NCI-H510A (cell line): ENCODE data around the gene SH3TC1.

Experiments
- DNase-seq: peaks from one replicate; lab custom pipeline; 2025; lab: John Stamatoyannopoulos, UW

SH3TC1 gene

DNA sequence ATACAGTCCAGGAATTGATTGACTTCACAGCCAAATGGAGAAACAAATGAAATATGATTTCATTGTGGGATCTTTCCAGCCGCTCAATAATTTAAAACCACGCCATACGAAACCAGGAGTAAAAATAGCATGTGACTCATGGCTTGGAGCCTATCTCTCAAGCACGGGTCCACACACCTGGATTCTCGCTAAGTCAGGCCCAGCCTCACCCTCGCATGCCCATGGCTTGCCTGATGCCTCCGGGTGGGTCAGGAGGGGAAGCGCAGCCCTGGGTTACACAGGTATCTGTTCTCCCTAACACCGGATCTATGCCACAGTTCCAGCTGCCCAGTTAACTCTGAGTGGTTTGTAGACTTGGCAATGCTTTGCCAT, 34.9 kb upstream of the SH3TC1 start:
- DNase-seq = no peak

GRCh38 chr4:8164687-8165086, 34.4 kb upstream of the SH3TC1 start:
- DNase-seq = no peak

DNA sequence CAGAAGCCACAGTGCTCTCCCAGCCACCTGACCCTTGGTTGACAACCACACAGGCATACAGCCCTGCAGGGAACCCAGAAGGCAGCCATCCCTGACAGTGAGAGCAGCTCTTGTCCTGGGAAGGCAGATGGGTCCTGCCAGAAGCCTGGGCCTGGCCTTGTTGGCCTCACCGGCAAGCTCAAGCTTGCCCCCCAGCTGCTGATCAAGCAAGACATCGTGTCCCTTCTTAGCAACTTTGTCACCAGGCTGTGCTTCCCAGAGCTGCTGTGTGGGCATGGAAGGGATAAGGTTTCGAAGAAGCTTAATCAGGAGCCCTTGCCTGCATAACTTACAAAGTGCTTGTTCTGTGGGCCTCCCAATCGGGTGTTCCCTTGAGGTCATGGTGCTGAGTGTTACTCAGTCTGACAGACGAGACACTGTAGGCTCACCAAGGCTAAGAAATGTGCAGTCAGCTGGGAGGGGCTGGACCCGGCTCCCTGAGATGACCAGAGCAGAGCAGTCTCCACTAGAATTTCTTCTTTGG, 33.7 kb upstream of the SH3TC1 start:
- DNase-seq = no peak

GRCh38 chr4:8167291-8167690, 31.8 kb upstream of the SH3TC1 start:
- DNase-seq = no peak

- DNase-seq = no peak
Observed at GRCh38 chr4:8167815-8168214, 31.3 kb upstream of the SH3TC1 start.

DNA sequence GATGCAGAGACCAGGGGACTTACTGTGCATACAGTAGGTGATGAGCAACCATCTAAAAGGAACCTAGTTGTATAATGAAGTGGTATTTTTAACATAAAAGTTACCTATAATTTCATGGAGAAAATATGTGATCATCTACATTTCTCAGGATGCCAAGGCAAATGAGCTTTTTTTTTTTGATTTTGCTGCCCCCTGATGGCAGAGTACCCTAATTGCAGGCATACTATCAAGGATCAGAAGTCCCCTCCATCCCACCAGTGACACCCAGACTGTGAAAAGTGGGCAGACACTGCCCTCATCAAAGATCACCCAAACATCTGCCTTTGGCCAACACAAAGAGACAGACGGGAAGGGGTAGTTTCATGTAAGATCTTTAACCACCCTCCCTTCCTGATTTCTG, 30.9 kb upstream of the SH3TC1 start:
- no peak for DNase-seq

- DNase-seq = no peak
Observed at GRCh38 chr4:8168832-8169598, 30.1 kb upstream of the SH3TC1 start.

DNA sequence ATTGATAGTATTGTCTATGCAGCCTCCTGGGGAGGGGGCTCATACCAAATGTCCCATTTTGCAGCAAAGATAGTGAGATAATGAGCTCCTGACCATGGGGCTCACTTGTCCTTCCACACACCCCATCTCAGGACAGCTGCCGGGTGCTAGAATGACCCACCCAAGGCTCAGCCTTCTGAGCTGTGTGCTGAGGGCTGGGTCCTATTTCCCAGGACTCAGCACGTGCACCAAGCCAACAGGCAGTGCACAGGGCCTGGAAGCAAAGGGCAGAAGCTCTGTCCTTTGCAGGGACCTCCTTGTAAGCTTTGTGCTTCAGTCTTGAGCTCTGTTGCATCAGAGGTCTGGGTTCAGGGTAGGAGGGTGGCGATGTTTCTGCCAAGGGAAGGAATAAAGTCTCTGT, 29.3 kb upstream of the SH3TC1 start:
- DNase-seq = no peak

DNA sequence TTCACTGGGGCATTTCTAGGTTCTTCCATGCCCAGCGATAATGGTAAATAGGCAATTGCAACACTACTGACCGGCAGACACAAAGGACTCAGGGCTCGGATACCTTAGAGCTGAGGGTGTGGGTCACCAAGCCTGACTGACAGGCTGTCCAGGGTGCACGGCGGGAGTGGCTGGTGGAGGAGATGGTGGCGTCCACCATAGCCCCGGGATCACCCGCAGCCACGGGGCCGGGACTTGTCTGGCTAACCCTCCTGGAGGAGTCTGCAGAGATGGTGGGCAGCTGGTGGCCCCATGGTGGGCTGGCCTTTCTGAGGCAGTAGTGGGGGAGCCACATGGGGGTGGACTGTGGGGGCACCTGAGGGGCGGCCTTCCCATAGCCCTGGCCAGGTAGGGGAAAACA, 28.7 kb upstream of the SH3TC1 start:
- no peak for DNase-seq

DNA sequence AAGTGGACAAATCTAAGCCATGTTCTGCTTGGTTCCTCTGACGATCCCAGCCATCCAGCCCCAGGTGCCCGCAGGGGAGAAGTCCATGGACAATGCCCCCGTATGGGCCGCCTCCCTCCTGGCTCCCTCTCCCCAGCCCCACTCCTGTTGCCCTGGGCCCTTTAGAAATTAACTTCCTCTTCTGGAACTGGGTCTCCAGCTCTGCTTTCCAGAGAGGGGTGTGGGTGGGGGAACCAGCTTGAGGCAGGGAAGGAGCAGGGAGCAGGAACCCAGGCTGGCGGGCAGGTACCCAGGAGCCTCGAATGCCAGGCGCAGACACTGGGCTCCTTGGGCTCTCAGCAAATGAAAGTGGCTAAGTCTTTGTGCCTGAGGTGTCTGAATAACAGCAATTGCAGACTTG, 27.8 kb upstream of the SH3TC1 start:
- DNase-seq = no peak

DNA sequence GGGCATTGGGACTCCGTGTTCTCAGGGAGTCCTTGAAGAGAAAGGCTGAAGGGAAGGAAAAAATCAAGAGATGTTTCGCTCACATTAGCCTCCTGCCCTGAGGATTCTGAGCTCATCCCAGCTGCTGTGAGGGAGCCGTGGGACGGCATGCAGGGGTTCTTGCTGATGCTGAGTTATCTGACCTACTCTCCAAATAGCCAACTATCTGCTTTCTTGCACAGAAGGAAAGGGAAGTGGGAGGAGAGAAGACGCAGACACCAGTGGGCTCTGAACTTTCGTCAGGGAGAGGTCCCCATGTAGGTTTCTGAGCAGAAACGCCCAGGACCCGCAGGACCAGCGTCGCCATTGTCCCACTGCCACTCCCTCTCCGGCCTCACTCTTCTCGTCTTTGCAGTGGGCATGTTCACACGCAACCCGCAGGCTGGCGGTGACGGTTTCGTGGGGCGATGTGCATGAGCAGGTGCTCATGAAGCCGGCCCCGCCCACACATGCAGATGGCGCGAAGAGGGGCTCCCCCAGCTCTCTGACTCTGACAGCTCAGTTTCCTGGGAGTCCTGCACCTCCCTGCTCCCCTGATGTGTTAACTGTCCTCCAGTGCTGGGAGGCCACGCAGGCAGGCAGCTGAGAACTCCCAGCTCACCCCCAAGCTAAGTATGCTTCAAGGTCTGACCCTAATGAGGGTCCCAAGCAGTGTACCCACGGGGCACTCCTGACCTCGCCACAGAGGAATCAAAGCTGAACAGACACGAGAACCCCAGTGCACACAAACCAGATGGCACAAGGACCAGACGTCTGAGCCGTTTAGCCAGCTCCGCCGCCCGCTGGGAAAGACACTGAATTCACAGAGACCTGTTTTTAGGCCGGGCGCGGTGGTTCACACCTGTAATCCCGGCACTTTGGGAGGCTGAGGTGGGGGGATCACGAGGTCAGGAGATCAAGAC, 26.8 kb upstream of the SH3TC1 start:
- DNase-seq = no peak

- DNase-seq = no peak
Observed at GRCh38 chr4:8173492-8174242, 25.4 kb upstream of the SH3TC1 start.

DNA sequence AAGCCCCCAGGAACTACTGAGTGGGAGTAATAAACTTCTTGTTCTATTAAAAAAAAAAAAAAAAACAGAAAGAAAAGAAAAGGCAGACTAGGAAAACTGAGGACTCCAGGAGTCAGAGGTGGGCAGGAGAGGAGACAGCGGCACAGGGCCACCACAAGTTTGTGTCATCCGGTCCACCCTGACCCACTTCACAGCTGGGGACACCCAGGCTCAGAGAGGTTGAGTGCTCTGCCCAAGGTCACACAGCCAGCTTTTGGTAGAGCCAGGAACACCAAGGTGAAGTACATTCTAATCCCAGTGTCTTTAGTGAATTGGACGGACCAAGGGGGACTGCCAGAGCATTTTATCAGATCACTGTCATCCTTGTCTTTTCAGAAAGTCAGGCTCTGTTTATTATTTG, 24.1 kb upstream of the SH3TC1 start:
- no peak for DNase-seq

GRCh38 chr4:8175686-8176085, 23.4 kb upstream of the SH3TC1 start:
- DNase-seq = no peak

- no peak for DNase-seq
Observed at GRCh38 chr4:8176547-8177399, 22.3 kb upstream of the SH3TC1 start.

- no peak for DNase-seq
Observed at GRCh38 chr4:8177552-8177951, 21.5 kb upstream of the SH3TC1 start.

DNA sequence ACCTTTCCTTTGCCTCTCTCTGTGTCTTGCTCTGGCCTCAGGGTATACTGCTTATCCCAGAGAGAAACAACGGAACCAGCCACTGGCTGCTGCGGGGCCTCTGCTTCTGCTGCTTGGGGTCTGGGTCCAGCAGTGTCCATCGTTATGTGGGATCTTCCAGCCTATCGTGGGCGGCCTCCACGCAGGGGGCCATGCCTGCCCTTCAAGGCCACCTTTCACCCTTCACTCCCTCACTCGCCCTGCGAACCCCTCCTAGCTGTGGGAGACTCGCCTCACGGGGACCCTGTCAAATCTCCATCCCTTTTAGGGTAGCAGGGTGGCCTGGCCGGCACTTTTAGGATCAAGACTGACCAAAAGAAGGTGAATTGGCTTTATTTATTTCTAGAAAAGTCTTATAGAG, 21.1 kb upstream of the SH3TC1 start:
- DNase-seq = no peak

DNA sequence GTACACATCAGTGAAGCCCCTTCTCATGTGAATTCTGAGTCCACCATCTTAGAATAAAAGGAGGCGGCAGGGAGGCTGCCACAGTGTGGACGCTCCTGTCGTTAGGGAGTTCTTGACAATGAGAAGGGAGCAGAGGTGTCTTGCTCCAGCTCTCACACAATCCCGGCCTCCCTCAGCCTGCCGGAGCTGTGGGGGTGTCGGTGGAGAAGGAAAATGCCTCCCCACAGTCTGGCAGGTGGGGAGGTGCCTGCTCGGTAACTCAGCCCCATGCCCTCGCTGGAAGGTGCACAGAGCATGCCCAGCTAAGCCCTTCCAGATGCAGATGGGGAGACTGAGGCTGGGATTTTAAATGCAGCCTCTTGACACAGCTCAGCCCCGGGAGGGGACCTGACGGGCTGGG, 20.0 kb upstream of the SH3TC1 start:
- DNase-seq = no peak

GRCh38 chr4:8179771-8180170, 19.3 kb upstream of the SH3TC1 start:
- no peak for DNase-seq

- no peak for DNase-seq
Observed at GRCh38 chr4:8180310-8181093, 18.6 kb upstream of the SH3TC1 start.

GRCh38 chr4:8181119-8181518, 18.0 kb upstream of the SH3TC1 start:
- no peak for DNase-seq
